ENCODE measurements around the gene ZBTB40. TPM values are rescaled to one million over a fixed set of nuclear protein-coding genes. Genes with fewer than 3 reads are reported as not detected.

ZBTB40 gene
- total RNA-seq, 1 donor from 2014 or later: 15.3 TPM

- Mint-ChIP-seq H3K27me3 (ENCODE audit: low read depth, unreplicated experiment) (no peaks in the 10 kb centered on the region), H3K4me3 (ENCODE audit: unreplicated experiment) (no peak overlapping the region), H3K9me3 (ENCODE audit: unreplicated experiment) (peaks cover 2% of the 10 kb centered on the region), H3K36me3 (ENCODE audit: low read depth, unreplicated experiment) (no peaks in the 10 kb centered on the region), H3K4me1 (ENCODE audit: low read depth, unreplicated experiment) (no peaks in the 10 kb centered on the region), H3K27ac (ENCODE audit: unreplicated experiment) (no peak overlapping the region)
- Histone ChIP-seq H2AFZ (ENCODE audit: low read depth, low read length) (no peak overlapping the region), H3K79me2 (ENCODE audit: insufficient read depth, low read length) (no peaks in the 10 kb centered on the region), H3K27me3 (ENCODE audit: insufficient read depth, low read length) (no peaks in the 10 kb centered on the region), H3K4me2 (ENCODE audit: low read length) (no peak overlapping the region), H4K20me1 (ENCODE audit: insufficient read depth, low read length) (no peaks in the 10 kb centered on the region), H3K4me1 (ENCODE audit: insufficient read depth, low read length) (no peaks in the 10 kb centered on the region), H3K4me3 (ENCODE audit: insufficient read depth, low read depth, low read length) (no peak overlapping the region), H3K36me3 (ENCODE audit: insufficient read depth, low read length) (no peaks in the 10 kb centered on the region), H3K9me3 (ENCODE audit: insufficient read depth, low read depth, low read length) (no peaks in the 10 kb centered on the region), H3K9ac (ENCODE audit: low read length) (no peak overlapping the region), H3K27ac (ENCODE audit: low read depth, low read length) (no peak overlapping the region)
- FAIRE-seq (no peak), DNase-seq (ENCODE audit: low read depth) (no peak)
- TF ChIP-seq EZH2 (IDR thresholded peaks at IDR 0.05; ENCODE audit: insufficient read depth, low read length): no peak
Observed at GRCh38 chr1:22434717-22435116, 16.9 kb upstream of the ZBTB40 start.

GRCh38 chr1:22436948-22437347 is 14.7 kb upstream of the ZBTB40 start:
- Mint-ChIP-seq H3K4me1 (ENCODE audit: low read depth, unreplicated experiment) (no peaks in the 10 kb centered on the region), H3K36me3 (ENCODE audit: low read depth, unreplicated experiment) (no peaks in the 10 kb centered on the region), H3K9me3 (ENCODE audit: unreplicated experiment) (peaks cover 12% of the 10 kb centered on the region), H3K27me3 (ENCODE audit: low read depth, unreplicated experiment) (no peaks in the 10 kb centered on the region), H3K4me3 (ENCODE audit: unreplicated experiment) (no peak overlapping the region), H3K27ac (ENCODE audit: unreplicated experiment) (no peak overlapping the region)
- H3K79me2 ChIP-seq (ENCODE audit: insufficient read depth, low read length): no peaks in the 10 kb centered on the region
- H3K4me1 ChIP-seq (ENCODE audit: insufficient read depth, low read length): no peaks in the 10 kb centered on the region
- H2AFZ ChIP-seq (ENCODE audit: low read depth, low read length): no peak overlapping the region
- H3K36me3 ChIP-seq (ENCODE audit: insufficient read depth, low read length): no peaks in the 10 kb centered on the region
- no peaks in the 10 kb centered on the region for H4K20me1 ChIP-seq (ENCODE audit: insufficient read depth, low read length)
- H3K4me3 ChIP-seq (ENCODE audit: insufficient read depth, low read depth, low read length): no peak overlapping the region
- H3K27me3 ChIP-seq (ENCODE audit: insufficient read depth, low read length): no peaks in the 10 kb centered on the region
- no peak overlapping the region for H3K27ac ChIP-seq (ENCODE audit: low read depth, low read length)
- no peak overlapping the region for H3K4me2 ChIP-seq (ENCODE audit: low read length)
- DNase-seq (ENCODE audit: low read depth) (no peak), FAIRE-seq (no peak)
- H3K9ac ChIP-seq (ENCODE audit: low read length): no peak overlapping the region
- TF ChIP-seq, protein P1, sequence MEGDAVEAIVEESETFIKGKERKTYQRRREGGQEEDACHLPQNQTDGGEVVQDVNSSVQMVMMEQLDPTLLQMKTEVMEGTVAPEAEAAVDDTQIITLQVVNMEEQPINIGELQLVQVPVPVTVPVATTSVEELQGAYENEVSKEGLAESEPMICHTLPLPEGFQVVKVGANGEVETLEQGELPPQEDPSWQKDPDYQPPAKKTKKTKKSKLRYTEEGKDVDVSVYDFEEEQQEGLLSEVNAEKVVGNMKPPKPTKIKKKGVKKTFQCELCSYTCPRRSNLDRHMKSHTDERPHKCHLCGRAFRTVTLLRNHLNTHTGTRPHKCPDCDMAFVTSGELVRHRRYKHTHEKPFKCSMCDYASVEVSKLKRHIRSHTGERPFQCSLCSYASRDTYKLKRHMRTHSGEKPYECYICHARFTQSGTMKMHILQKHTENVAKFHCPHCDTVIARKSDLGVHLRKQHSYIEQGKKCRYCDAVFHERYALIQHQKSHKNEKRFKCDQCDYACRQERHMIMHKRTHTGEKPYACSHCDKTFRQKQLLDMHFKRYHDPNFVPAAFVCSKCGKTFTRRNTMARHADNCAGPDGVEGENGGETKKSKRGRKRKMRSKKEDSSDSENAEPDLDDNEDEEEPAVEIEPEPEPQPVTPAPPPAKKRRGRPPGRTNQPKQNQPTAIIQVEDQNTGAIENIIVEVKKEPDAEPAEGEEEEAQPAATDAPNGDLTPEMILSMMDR (IDR thresholded peaks at IDR 0.05; ENCODE audit: insufficient read depth, low read depth, low read length): no peak
- no peak for TF ChIP-seq EZH2 (IDR thresholded peaks at IDR 0.05; ENCODE audit: insufficient read depth, low read length)
- no peaks in the 10 kb centered on the region for H3K9me3 ChIP-seq (ENCODE audit: insufficient read depth, low read depth, low read length)

DNA sequence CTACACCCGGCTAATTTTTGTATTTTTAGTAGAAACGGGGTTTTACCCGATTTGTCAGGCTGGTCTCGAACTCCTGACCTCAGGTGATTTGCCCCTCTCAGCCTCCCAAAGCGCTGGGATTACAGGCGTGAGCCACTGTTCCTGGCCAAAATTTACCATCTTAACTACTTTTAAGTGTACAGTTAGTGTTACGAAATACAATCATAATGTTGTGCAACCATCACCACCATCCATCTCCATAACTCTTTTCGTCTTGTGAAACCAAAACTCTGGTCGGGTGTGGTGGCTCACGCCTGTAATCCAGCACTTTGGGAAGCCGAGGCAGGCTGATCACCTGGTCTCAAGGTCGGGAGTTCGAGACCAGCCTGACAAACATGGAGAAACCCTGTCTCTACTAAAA is 14.1 kb upstream of the ZBTB40 start:
- no peaks in the 10 kb centered on the region for H3K36me3 ChIP-seq (ENCODE audit: insufficient read depth, low read length)
- H3K4me3 Mint-ChIP-seq (ENCODE audit: unreplicated experiment): no peak overlapping the region
- H3K79me2 ChIP-seq (ENCODE audit: insufficient read depth, low read length): no peaks in the 10 kb centered on the region
- H2AFZ ChIP-seq (ENCODE audit: low read depth, low read length): no peak overlapping the region
- no peak for FAIRE-seq
- no peak overlapping the region for H3K4me3 ChIP-seq (ENCODE audit: insufficient read depth, low read depth, low read length)
- no peak overlapping the region for H3K4me2 ChIP-seq (ENCODE audit: low read length)
- H3K4me1 ChIP-seq (ENCODE audit: insufficient read depth, low read length): no peaks in the 10 kb centered on the region
- peaks cover 12% of the 10 kb centered on the region for H3K9me3 Mint-ChIP-seq (ENCODE audit: unreplicated experiment)
- no peaks in the 10 kb centered on the region for H3K9me3 ChIP-seq (ENCODE audit: insufficient read depth, low read depth, low read length)
- no peak for DNase-seq (ENCODE audit: low read depth)
- H3K4me1 Mint-ChIP-seq (ENCODE audit: low read depth, unreplicated experiment): no peaks in the 10 kb centered on the region
- no peaks in the 10 kb centered on the region for H3K36me3 Mint-ChIP-seq (ENCODE audit: low read depth, unreplicated experiment)
- H3K27ac Mint-ChIP-seq (ENCODE audit: unreplicated experiment): no peak overlapping the region
- no peak overlapping the region for H3K9ac ChIP-seq (ENCODE audit: low read length)
- H3K27ac ChIP-seq (ENCODE audit: low read depth, low read length): no peak overlapping the region
- no peaks in the 10 kb centered on the region for H3K27me3 ChIP-seq (ENCODE audit: insufficient read depth, low read length)
- no peak for TF ChIP-seq EZH2 (IDR thresholded peaks at IDR 0.05; ENCODE audit: insufficient read depth, low read length)
- TF ChIP-seq, protein P1 (IDR thresholded peaks at IDR 0.05; ENCODE audit: insufficient read depth, low read depth, low read length): no peak
- no peaks in the 10 kb centered on the region for H3K27me3 Mint-ChIP-seq (ENCODE audit: low read depth, unreplicated experiment)
- H4K20me1 ChIP-seq (ENCODE audit: insufficient read depth, low read length): no peaks in the 10 kb centered on the region

Measured in astrocyte (in vitro differentiated cells and primary cell).